GM13976 (cell line): ENCODE results near the gene RPS6KB2.

Source experiments
- DNase-seq: peaks from one replicate; pipeline ENCODE4 v3.0.0; 2012; ENCODE audit warnings: low spot score
- in situ Hi-C: fragments of 300-500 bp; cut with MboI; formaldehyde crosslinking; loops from one replicate; pipeline ENCODE4 v1.12.0; 2022; ENCODE audit warnings: low sequenced_read_pairs, mixed read lengths, inconsistent platforms; ENCODE audit not compliant: unreplicated experiment
- TF ChIP-seq, protein P1 (sequence below): IDR thresholded peaks from 2 replicates; pipeline ENCODE4 v1.5.1; 2012; ENCODE audit warnings: borderline replicate concordance, mild to moderate bottlenecking; ENCODE audit not compliant: insufficient read depth; ENCODE audit errors: extremely low read depth, missing control alignments, control extremely low read depth

Gene RPS6KB2

DNA sequence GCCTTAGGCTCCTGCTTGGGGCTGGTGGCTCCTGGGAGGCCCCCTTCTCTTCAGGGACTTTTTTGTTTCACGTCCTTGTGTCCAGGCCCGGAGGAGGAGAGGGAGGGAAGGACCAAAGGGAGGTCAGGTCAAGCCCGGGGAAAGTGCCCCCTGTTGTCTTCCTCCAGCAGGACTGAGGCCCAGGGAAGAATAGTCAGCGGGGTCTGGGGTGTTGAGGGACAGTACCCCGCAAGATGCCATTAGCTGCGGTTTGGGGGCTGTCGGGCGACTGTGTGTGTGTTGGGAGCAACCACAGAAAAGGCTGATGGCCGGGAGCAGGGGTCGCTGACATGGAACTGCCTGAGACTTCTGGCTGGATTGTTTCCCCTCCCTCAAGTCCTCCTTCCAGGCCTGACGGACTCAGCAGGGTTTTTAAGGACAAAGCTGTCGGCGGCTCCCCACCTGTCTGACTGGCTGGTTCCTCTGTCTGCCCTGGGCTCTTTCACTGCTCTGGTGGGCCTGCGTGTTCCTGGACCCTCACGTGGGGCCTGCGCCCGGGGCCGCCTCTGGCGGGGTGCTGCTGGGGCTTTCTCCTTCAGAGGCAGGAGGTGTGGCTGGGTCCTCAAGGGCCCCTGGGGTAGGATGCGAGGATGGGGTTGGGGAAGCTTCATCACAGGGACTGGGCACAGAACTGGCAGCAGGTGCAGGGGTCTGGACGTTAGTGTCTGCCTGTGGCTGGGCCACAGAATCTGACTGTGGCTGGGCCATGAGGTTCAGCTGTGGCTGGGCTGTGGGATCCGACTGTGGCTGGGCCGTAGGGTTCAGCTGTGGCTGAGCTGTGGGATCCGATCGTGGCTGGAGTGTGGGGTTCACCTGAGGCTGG, 22.7 kb downstream of the RPS6KB2 start:
- in situ Hi-C loops: no loop called here
- no peak for DNase-seq
- TF ChIP-seq, protein P1, sequence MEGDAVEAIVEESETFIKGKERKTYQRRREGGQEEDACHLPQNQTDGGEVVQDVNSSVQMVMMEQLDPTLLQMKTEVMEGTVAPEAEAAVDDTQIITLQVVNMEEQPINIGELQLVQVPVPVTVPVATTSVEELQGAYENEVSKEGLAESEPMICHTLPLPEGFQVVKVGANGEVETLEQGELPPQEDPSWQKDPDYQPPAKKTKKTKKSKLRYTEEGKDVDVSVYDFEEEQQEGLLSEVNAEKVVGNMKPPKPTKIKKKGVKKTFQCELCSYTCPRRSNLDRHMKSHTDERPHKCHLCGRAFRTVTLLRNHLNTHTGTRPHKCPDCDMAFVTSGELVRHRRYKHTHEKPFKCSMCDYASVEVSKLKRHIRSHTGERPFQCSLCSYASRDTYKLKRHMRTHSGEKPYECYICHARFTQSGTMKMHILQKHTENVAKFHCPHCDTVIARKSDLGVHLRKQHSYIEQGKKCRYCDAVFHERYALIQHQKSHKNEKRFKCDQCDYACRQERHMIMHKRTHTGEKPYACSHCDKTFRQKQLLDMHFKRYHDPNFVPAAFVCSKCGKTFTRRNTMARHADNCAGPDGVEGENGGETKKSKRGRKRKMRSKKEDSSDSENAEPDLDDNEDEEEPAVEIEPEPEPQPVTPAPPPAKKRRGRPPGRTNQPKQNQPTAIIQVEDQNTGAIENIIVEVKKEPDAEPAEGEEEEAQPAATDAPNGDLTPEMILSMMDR: no peak

DNA sequence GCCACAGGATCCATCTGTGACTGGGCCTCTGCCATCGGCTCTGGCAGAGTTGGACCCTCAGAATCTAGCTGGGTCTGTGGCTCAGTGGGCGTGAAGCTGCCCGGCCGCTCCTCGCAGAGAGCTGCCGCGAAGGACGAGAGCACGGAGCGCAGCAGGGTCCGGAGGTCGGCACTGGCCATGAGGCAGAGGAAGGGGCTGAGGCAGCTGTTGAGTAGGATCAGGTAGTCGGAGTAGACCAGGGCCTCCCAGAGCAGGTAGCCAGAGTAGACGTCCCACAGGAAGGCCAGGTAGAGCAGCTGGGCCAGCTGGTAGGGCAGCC, 23.3 kb downstream of the RPS6KB2 start:
- in situ Hi-C loops: no loop called here
- TF ChIP-seq, protein P1: no peak
- no peak for DNase-seq

DNA sequence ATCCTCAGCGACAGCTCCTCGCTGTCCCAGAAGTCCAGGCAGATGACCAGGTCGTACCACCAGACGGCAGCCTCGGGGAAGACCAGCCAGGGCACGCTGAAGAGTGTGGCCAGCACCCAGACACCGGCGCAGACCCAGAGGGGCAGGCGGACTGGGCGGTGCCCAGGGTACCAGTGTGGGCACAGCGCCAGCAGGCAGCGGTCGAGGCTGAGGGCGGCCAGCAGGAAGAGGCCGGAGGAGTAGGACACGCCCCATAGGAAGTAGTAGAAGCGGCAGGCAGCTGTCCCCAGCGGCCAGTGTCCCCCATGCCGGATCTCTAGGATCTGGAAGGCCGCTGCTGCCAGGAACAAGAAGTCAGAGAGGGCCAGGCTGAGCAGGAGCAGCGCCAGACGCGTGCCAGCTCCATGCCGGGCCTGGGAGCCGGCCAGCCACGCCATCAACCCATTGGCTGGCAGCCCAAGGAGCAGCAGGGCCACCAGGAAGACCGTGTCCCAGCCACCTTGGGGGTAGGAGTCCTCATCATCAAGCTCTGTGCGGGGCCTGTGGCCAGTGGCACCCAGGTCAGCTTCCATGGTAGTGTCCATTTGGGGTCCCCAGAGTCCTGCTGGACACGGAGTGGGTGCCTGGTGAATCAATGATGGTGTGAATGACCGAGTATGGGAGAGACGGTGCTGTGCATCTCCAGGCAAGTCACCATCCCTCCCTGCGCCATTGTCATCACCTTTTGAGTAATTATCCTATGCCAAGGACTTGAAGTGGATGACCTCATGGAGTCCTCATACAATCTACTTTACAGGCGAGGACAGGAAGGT, 24.1 kb downstream of the RPS6KB2 start, which contains the start of gene GPR152:
TSS of gene GPR152 (minus strand) at position 589 of the 812 bp plus-strand sequence. CDS start at position 584, 5 bp downstream.
- no peak for DNase-seq
- TF ChIP-seq, protein P1: no peak
- in situ Hi-C loops: no loop called here

DNA sequence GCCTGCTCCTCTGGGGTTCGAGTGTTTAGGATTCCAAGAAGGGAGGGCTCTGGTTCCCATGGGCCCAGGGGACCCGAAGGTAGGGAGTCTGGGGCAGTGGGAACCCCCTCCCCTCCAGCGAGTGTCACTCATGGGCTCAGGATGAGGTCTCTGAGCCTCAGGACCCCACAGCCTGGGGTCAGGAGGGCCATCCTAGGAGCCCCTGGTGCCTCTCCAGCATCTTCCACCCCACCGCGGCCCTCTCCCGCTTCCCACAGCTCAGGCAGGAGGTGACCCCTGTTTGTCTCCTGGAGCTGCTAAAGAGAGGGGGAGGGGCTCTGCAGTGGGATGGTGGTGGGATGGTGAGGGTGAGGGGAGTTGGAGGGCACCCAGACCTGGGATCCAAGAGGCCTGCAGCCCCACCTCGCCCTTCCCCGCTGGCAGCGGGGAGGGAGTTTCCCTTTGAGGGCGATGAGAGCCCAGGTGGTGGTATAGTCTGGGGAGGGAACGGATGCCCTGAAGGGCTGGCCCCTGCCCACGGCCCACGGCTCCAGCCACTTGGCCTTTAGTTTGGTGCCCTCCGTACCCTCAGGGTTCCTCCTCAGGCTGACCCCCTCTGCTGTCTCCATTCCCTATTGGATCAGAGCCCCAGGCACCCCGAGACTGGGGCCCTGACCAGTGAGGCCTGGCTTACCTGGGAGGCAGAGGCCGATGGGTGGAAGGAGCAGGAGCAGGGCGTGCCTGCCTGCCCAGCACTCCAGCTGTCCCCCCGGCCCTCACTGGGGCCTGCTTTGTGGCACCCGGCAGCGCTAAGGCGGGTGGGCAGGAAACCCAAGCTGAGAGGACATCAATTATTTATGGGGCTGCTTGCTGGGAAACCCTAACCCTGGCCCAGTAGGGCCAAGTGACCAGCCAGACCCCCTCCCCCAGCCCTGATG, 25.8 kb downstream of the RPS6KB2 start:
- TF ChIP-seq, protein P1: no peak
- no peak for DNase-seq
- in situ Hi-C loops: no loop called here

GRCh38 chr11:67455054-67455453, 26.8 kb downstream of the RPS6KB2 start, which contains the start of gene CABP4:
CABP4 (plus strand) TSS chr11:67455354; CDS start chr11:67455424, 70 bp downstream.
- TF ChIP-seq, protein P1: no peak
- in situ Hi-C loops: no loop called here
- DNase-seq: no peak
